ENCODE measurements around the gene FMNL3. TPM values are rescaled to one million over a fixed set of nuclear protein-coding genes. Genes with fewer than 3 reads are reported as not detected.

FMNL3 gene
- total RNA-seq, 1 donor from 2014 or later = 50.2 TPM

DNA sequence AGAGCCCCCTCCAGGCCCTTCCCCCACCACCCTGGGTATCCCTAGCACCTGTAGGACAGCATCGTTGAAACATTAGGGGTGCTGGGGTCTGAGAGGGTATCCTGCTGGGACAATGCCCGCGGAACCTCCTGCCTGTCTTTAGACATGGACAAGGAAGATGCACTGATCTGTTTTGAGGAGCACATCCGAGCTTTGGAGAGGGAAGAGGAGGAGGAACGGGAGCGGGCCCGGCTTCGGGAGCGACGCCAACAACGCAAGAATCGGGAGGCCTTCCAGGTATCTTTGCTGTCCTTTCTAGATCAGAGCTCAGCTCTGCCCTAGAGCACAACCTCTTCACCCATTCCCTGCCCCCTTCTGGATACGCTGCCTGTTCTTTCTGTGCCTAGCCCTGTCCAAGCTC, 70.6 kb downstream of the FMNL3 start:
- intact Hi-C loops (cut with micrococcal nuclease) = loop anchor here (2.0 kb wide), 1 partner anchor 114 kb away; no protein-coding TSS in a partner anchor

DNA sequence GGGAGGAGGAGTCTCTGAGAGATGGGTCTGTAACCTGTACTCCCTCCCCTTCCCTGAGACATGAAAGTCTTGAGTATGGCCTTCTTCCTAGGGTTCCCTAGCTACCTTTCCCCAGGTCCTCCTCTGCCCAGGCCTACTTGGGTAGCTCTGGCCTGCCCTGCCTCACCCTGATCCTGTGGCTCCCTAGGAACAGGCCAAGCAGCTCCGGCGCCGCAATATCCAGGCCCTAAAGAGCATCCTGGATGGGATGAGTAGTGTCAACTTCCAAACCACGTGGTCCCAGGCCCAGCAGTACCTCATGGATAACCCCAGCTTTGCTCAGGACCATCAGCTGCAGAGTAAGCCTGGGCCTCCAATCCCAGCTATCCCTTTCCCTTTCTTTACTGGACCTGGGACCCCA, 71.5 kb downstream of the FMNL3 start:
- intact Hi-C loops (cut with micrococcal nuclease) = loop anchor here (2.0 kb wide), 1 partner anchor 115 kb away; no protein-coding TSS in a partner anchor

DNA sequence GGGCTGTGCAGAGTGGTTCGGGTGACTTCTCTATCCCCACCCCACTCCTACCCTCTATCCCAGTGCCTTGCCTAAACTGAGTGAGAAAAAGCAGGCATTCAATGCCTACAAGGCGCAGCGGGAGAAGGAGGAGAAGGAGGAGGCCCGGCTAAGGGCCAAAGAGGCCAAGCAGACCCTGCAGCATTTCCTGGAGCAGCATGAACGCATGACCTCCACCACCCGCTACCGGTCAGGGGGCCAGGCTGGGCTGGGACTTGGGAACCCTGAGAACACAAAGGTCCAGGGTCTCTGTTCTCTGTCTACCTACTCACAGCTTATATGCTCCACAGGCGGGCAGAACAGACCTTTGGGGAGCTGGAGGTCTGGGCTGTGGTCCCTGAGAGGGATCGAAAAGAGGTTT, 72.2 kb downstream of the FMNL3 start:
- intact Hi-C loops (cut with micrococcal nuclease) = no loop called here

GRCh38 chr12:49633703-49634345, 73.4 kb downstream of the FMNL3 start:
- intact Hi-C loops (cut with micrococcal nuclease) = no loop called here

- intact Hi-C loops (cut with micrococcal nuclease) = no loop called here
Measured at GRCh38 chr12:49632986-49633702, 74.1 kb downstream of the FMNL3 start.

- intact Hi-C loops (cut with micrococcal nuclease) = no loop called here
Measured at GRCh38 chr12:49632401-49632800, 74.8 kb downstream of the FMNL3 start.

- intact Hi-C loops (cut with micrococcal nuclease) = no loop called here
Measured at GRCh38 chr12:49631336-49631907, 75.8 kb downstream of the FMNL3 start.

DNA sequence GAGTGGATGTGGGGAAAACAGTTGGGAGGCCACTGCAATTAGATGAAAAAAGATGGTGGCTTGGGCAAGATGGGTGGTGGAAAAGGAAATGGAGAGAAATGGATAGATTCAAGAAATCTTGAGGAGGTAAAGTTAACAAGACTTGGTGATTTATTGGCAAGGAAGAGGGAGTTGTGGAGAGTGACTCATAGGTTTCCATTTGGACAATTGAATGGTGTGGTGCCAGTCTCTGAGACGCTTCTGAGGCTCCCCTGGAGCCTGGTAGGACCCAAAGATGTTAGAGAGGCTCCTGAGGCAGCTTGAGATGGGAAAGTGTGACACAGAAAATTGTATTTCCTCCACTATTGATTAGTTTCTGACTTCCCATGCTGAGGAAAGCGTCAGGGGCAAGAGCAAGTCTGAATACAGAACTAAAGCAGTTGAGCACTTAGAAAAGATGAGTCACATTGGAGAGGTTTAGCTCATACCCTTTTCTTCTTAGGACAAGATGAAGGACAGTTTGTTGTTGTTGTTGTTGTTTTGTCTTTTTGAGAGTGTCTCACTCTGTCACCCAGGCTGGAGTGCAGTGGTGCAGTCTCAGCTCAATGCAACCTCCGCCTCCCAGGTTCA, 79.3 kb downstream of the FMNL3 start:
- intact Hi-C loops (cut with micrococcal nuclease) = loop anchor here (10.0 kb wide), 1 partner anchor 443 kb away; the partner anchor contains the start of gene TUBA1A

GRCh38 chr12:49626836-49627235, 80.4 kb downstream of the FMNL3 start:
- intact Hi-C loops (cut with micrococcal nuclease) = loop anchor here (1.0 to 10.0 kb wide), 3 partner anchors 10 to 442 kb away; partner anchors contain the start of gene TUBA1A

- intact Hi-C loops (cut with micrococcal nuclease) = loop anchor here (1.0 to 10.0 kb wide), 3 partner anchors 11 to 442 kb away; partner anchors contain the start of gene TUBA1A
Measured at GRCh38 chr12:49626169-49626835, 80.9 kb downstream of the FMNL3 start.

DNA sequence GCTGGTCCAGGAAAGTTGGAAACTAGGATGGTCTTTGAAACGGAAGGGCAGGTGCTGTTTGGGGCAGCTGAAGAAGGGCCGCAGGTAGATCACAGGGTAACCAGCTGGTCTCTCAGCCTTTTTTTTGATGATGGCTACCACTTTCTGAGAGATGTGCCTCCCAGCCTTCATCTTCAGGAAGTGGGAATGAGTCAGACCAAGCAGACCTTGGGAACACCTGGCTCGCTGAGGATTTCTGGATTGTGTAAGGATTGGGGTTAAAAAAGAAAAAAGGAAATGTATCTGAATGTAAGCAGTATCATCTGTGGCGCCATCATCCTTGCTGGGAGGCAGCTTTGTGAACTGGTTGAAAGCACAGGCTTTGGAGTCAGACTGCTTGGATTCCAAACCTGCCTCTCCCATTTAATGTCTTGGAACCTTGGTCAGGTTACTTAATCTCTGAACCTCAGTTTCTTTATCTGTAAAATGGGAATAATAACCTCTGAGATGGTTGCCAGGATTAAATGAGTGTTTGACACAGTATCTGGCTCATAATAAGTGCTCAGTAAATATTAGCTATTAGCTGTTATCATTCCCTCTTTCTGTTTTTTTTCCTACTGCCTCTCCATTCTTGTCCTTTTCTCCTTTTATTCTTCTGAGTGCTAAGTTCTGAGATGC, 82.2 kb downstream of the FMNL3 start:
- intact Hi-C loops (cut with micrococcal nuclease) = loop anchor here (5.0 to 10.0 kb wide), 3 partner anchors 258 to 487 kb away; partner anchors contain the start of genes COX14, SPATS2 and TUBA1A

- intact Hi-C loops (cut with micrococcal nuclease) = loop anchor here (1.0 to 10.0 kb wide), 8 partner anchors 40 to 493 kb away; partner anchors contain the start of genes COX14, FMNL3, NCKAP5L and SPATS2
Measured at GRCh38 chr12:49623142-49623904, 83.9 kb downstream of the FMNL3 start, which contains the start of gene PRPF40B. TSS of gene PRPF40B (plus strand) at chr12:49623561. CDS start at chr12:49623591, 30 bp downstream.

DNA sequence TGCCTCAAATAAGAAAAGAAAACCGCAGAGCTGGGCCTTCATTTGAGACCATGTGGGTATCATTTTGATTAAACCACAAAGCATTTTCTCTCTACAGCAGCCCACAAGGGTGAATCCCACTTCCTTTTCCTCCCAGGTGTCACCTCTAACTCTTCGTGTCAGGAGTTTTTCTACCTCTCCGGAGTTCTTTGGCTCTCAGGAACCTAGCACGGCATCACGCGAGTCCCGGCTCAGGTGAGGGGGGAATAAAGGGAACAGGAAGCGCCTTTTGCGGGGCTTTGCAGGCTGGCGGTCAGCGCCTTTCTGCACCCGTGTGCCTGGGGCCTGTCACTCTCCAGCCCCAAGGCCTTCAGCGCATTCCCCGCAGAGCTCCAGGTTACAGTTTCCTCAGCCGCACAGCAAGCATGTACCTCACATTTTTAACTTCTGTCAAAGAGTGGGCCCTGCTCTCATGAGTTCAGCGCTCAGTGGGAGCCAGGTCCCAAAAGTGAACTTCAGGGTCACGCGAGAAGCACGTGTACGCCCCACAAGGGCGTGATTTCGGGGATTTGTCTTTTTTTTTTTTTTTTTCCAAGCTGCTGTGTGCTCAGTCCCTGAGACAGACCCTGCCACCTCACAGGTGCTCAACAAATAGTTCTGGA, 84.6 kb downstream of the FMNL3 start:
- intact Hi-C loops (cut with micrococcal nuclease) = loop anchor here (1.0 to 10.0 kb wide), 10 partner anchors 41 to 492 kb away; partner anchors contain the start of genes COX14, FMNL3, MCRS1 and NCKAP5L

DNA sequence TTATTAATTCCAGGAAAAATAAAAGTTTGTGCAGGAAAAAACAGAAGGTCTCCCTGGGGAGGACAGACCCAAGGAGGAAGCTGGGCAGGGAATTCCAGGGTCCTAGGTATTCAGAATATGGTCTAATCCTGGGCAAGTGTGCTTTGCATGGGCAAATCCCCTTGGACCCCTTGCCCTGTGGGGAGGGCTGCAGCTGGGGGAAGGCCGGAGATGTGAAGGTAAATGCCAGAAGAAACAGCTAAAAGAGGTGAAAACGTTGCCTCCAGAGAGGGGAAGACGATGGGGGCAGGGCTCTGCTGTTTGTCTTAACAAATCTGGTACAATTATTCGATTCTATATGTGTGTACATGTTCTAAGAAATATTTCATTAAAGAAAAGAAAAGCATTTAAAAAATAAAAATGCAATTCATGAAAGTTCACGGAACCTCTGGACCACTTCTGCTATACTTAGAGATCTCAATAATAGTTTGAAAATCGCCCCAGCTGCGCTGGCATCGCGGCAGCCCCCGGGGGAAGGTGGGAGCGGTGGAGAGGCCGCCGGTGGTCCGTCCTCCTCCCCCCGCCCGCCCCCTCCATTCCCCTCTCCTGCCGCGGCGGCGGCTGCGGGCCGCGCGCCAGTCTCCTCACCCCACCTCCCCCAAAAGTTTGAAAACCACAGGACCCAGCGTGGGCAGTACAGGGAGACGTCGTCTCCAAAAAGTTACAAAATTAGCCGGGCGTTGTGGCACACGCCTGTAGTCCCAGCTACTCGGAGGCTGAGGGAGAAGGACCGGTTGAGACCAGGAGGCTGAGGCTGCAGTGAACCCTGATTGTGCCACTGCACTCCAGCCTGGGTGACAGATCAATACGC, 85.3 kb downstream of the FMNL3 start:
- intact Hi-C loops (cut with micrococcal nuclease) = loop anchor here (1.0 to 10.0 kb wide), 6 partner anchors 54 to 491 kb away; partner anchors contain the start of genes COX14, MCRS1, SPATS2 and TUBA1A

DNA sequence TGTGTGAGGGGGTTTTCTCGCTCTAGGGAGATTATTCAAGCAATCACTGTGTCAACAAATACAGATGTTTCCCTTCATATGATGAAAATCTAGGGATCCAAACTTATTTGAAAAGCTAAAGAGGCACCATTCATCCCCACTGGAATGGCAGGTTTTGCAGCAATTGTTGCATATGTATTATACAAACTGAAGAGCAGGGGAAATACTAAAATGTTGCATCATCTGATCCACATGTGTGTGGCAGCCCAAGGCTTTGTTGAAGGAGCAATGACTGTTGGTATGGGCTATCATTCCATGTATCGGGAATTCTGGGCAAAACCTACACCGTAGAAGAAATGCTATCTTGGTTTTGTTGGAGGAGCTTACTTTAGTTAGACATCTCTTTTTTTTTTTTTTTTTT, 87.9 kb downstream of the FMNL3 start:
- intact Hi-C loops (cut with micrococcal nuclease) = no loop called here

GRCh38 chr12:49618576-49618975, 88.6 kb downstream of the FMNL3 start:
- intact Hi-C loops (cut with micrococcal nuclease) = no loop called here

DNA sequence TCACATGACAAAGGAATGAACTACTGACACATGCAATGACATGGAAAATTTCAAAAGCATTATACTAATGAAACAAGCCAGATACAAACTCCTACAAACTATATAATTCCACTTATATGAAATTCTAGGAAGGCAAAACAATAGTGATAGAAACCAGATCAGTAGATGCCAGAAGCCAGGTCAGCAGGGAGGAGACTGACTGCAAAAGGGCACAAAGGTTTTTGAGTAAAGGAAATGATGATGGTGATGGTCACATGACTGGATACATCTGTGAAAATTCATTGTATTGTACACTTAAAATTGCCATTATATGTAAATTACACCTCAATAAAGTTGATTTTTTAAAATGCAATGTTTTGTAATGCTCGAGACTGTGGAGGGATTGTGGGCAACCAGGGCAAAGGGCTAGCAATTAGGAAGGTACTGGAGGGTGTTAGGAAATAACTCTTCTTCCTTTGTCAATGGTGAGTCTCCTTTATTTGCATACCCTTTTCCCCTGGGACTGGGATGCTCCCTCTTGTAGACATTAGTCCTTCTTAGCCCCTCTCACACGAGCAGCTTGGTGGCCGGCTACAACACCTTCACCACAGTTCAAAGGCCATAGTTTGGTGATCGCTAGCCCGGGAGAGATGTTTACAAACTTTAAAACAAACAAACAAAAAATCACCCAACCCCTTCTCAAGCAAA, 90.5 kb downstream of the FMNL3 start:
- intact Hi-C loops (cut with micrococcal nuclease) = no loop called here
